ENCODE results near the gene MINPP1. TPM values are rescaled to one million over a fixed set of nuclear protein-coding genes. Genes with fewer than 3 reads are reported as not detected.
A peak's percentile ranks its signal among the peaks of the same experiment; 100 is the strongest.

Gene MINPP1
- polyA plus RNA-seq, 1 of the 3 experiments (the other 2 are of a cell fraction), result 23.7 TPM

DNA sequence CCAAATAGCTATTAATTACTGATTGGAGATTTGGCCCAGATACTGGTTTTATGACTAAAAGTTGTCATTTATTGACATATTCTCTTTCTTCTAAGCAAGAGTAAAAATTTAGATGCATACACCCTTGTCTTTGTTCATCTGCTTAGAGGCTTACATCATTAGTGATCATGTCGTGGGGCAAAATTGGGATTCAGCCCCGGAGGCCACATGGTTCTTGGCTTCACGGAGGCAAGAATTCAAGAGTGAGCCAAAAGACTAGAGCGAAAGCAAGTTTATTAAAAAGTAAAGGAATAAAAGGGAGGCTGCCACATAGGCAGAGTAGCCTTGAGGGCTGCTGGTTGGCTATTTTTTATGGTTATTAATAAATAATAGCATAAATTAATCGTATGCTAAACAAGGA, 41.1 kb downstream of the MINPP1 start:
- no peak overlapping the region for H3K9ac ChIP-seq
- TF ChIP-seq SMC3 (IDR thresholded peaks at IDR 0.05; ENCODE audit: low read depth, low read length) (no peak), RCOR1 (IDR thresholded peaks at IDR 0.05; ENCODE audit: low read length) (no peak)
- ChIA-PET CTCF (interaction anchor here (0.6 to 2.0 kb wide), 2 partner anchors 12 to 50 kb away, joined by 3 to 5 read pairs; no protein-coding TSS in a partner anchor), POLR2A (no interaction called here)
- no peaks in the 10 kb centered on the region for H3K9me2 ChIP-seq
- no peak overlapping the region for H3K4me2 ChIP-seq
- no peak for DNase-seq
- H3K4me3 ChIP-seq (ENCODE audit: low read depth in 2 of 2, low read length in 1 of 2), result no peak overlapping the region
- no peaks in the 10 kb centered on the region for H3K9me3 ChIP-seq
- peaks cover 4 to 14% of the 10 kb centered on the region in 2 experiments for H3K36me3 ChIP-seq (replicated peaks in 1 of 2; ENCODE audit: control insufficient read depth in 1 of 2, insufficient read depth in 2 of 2, low read length in 1 of 2)
- H2AFZ ChIP-seq (ENCODE audit: low read depth), result no peak overlapping the region
- peaks cover 2 to 19% of the 10 kb centered on the region in 2 experiments; a peak in 3 of 4 replicates for H3K4me1 ChIP-seq (ENCODE audit: control insufficient read depth in 1 of 2, insufficient read depth in 2 of 2, low read depth in 1 of 2, low read length in 1 of 2)
- H3F3A ChIP-seq (replicated peaks; ENCODE audit: insufficient read depth), result peaks cover 16% of the 10 kb centered on the region
- H3K27me3 ChIP-seq (ENCODE audit: insufficient read depth), result no peaks in the 10 kb centered on the region
- no peaks in the 10 kb centered on the region for H4K20me1 ChIP-seq (ENCODE audit: insufficient read depth)
- H3K79me2 ChIP-seq (ENCODE audit: insufficient read depth), result peaks cover 9% of the 10 kb centered on the region
- no peak overlapping the region for H3K27ac ChIP-seq (ENCODE audit: low read depth in 2 of 2, low read length in 1 of 2)
- WGBS (ENCODE audit: low lambda C conversion rate), result 89% methylated on average over 5 of the region's 5 CpGs

DNA sequence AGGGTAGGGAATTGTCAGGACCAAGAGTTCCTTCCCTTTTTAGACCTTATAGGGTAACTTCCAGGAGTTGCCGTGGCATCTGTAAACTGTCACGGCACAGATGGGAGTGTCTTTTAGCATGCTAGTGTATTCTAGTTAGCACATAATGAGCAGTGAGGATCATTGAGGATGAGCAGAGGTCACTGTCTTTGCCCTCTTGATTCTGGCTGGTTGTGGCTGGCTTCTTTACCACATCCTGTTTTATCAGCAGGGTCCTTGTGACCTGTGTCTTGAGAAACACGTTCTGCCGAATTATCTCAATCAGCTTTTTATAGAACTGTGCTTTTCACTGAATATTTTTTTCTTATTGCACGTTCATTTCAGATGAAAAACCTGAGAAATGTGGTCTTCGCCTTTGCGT, 41.5 kb downstream of the MINPP1 start:
- Histone ChIP-seq H3K79me2 (ENCODE audit: insufficient read depth) (peaks cover 9% of the 10 kb centered on the region), H3K4me1 (ENCODE audit: control insufficient read depth in 1 of 2, insufficient read depth in 2 of 2, low read depth in 1 of 2, low read length in 1 of 2) (peaks cover 2 to 16% of the 10 kb centered on the region in 2 experiments; a peak in 3 of 4 replicates)

DNA sequence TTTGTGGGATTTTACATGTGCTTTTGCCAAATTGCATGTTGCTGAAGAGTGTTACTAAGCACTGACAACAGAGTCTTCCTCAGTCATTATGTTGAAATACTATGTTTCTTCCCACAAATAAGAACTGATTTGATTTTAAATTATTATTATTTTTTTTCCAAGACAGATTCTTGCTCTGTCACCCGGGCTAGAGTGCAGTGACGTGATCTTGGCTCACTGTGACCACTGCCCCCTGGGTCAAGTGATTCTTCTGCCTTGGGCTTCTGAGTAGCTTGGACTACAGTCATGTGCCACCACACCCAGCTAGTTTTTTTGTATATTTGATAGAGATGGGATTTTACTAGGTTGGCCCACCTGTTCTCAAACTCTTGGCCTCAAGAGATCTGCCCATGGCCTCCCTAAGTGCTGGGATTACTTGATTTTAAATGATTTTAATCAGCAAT, 42.3 kb downstream of the MINPP1 start:
- ChIA-PET CTCF (interaction anchor here (2.0 kb wide), 1 partner anchor 13 kb away, joined by 5 read pairs; no protein-coding TSS in a partner anchor), POLR2A (no interaction called here)
- Histone ChIP-seq H3K36me3 (replicated peaks in 1 of 2; ENCODE audit: control insufficient read depth in 1 of 2, insufficient read depth in 2 of 2, low read length in 1 of 2) (peaks cover 9 to 10% of the 10 kb centered on the region in 2 experiments), H3K79me2 (ENCODE audit: insufficient read depth) (peaks cover 9% of the 10 kb centered on the region), H3K27ac (ENCODE audit: low read depth in 2 of 2, low read length in 1 of 2) (peak overlapping the region in 1 of 2 experiments; percentile 56; a peak in 2 of 4 replicates), H2AFZ (ENCODE audit: low read depth) (no peak overlapping the region), H3K9me2 (no peaks in the 10 kb centered on the region), H3F3A (replicated peaks; ENCODE audit: insufficient read depth) (peaks cover 16% of the 10 kb centered on the region), H3K9me3 (no peaks in the 10 kb centered on the region), H3K4me3 (ENCODE audit: low read depth in 2 of 2, low read length in 1 of 2) (no peak overlapping the region), H4K20me1 (ENCODE audit: insufficient read depth) (no peaks in the 10 kb centered on the region), H3K27me3 (ENCODE audit: insufficient read depth) (no peaks in the 10 kb centered on the region), H3K9ac (no peak overlapping the region), H3K4me2 (peak overlapping the region; percentile 46; the same call in 1 of the 2 replicates), H3K4me1 (ENCODE audit: control insufficient read depth in 1 of 2, insufficient read depth in 2 of 2, low read depth in 1 of 2, low read length in 1 of 2) (peaks cover 2 to 11% of the 10 kb centered on the region in 2 experiments; a peak in 3 of 4 replicates)
- 98% methylated on average over 2 of the region's 2 CpGs for WGBS (ENCODE audit: low lambda C conversion rate)
- DNase-seq, result no peak
- TF ChIP-seq JUND (IDR thresholded peaks at IDR 0.05) (no peak), ELF1 (IDR thresholded peaks at IDR 0.05) (no peak), TAF1 (IDR thresholded peaks at IDR 0.05; ENCODE audit: borderline replicate concordance, low read depth, low read length) (no peak), NRF1 (IDR thresholded peaks at IDR 0.05; ENCODE audit: low read depth, low read length) (no peak), CHD2 (IDR thresholded peaks at IDR 0.05; ENCODE audit: low read length, partially characterized antibody) (no peak), POLR2AphosphoS5 (IDR thresholded peaks at IDR 0.05; ENCODE audit: low read depth, low read length) (no peak), MEF2A (IDR thresholded peaks at IDR 0.05; ENCODE audit: borderline replicate concordance, low read depth) (no peak), FOSL2 (IDR thresholded peaks at IDR 0.05; ENCODE audit: borderline replicate concordance, low read depth) (no peak)
- TF ChIP-seq, protein P1, sequence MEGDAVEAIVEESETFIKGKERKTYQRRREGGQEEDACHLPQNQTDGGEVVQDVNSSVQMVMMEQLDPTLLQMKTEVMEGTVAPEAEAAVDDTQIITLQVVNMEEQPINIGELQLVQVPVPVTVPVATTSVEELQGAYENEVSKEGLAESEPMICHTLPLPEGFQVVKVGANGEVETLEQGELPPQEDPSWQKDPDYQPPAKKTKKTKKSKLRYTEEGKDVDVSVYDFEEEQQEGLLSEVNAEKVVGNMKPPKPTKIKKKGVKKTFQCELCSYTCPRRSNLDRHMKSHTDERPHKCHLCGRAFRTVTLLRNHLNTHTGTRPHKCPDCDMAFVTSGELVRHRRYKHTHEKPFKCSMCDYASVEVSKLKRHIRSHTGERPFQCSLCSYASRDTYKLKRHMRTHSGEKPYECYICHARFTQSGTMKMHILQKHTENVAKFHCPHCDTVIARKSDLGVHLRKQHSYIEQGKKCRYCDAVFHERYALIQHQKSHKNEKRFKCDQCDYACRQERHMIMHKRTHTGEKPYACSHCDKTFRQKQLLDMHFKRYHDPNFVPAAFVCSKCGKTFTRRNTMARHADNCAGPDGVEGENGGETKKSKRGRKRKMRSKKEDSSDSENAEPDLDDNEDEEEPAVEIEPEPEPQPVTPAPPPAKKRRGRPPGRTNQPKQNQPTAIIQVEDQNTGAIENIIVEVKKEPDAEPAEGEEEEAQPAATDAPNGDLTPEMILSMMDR (IDR thresholded peaks at IDR 0.05), result no peak

More for the DNA sequence above, 41.5 kb downstream of the MINPP1 start:
- Histone ChIP-seq H3K36me3 (replicated peaks in 1 of 2; ENCODE audit: control insufficient read depth in 1 of 2, insufficient read depth in 2 of 2, low read length in 1 of 2) (peaks cover 5 to 14% of the 10 kb centered on the region in 2 experiments), H3K9me3 (no peaks in the 10 kb centered on the region), H3K9ac (no peak overlapping the region), H2AFZ (ENCODE audit: low read depth) (no peak overlapping the region), H3K4me2 (no peak overlapping the region), H3K27ac (ENCODE audit: low read depth in 2 of 2, low read length in 1 of 2) (no peak overlapping the region), H3F3A (replicated peaks; ENCODE audit: insufficient read depth) (peaks cover 16% of the 10 kb centered on the region), H3K27me3 (ENCODE audit: insufficient read depth) (no peaks in the 10 kb centered on the region), H3K9me2 (no peaks in the 10 kb centered on the region), H3K4me3 (ENCODE audit: low read depth in 2 of 2, low read length in 1 of 2) (no peak overlapping the region), H4K20me1 (ENCODE audit: insufficient read depth) (no peaks in the 10 kb centered on the region)
- ChIA-PET CTCF (interaction anchor here (2.0 kb wide), 1 partner anchor 13 kb away, joined by 5 read pairs; no protein-coding TSS in a partner anchor), POLR2A (no interaction called here)
- no peak for DNase-seq
- TF ChIP-seq GABPA (IDR thresholded peaks at IDR 0.05; ENCODE audit: low read depth), result no peak
- TF ChIP-seq TCF12 (IDR thresholded peaks at IDR 0.05), result no peak
- no peak for TF ChIP-seq JUND (IDR thresholded peaks at IDR 0.05)
- TF ChIP-seq YY1 (IDR thresholded peaks at IDR 0.05; ENCODE audit: low read depth), result no peak
- WGBS (ENCODE audit: low lambda C conversion rate), result 96% methylated on average over 7 of the region's 7 CpGs

Measured in SK-N-SH (cell line).